Mesendoderm (in vitro differentiated cells): Measurements from ENCODE around the gene PRKN.
A peak's percentile ranks its signal among the peaks of the same experiment; 100 is the strongest.
"Not testable (repeated sequence)": the region's sequence is repeated elsewhere in the genome, so short reads cannot be mapped to it uniquely, and the experiment has no call there.

Experiments
- DNase-seq: peaks from one replicate; pipeline ENCODE4 v3.0.0; 2013
- H2AK5ac ChIP-seq: 2 replicates; pipeline ENCODE4 v1.6.1; 2013; ENCODE audit warnings: low read length, inconsistent platforms
- H2BK120ac ChIP-seq: 2 replicates; pipeline ENCODE4 v1.6.1; 2013; ENCODE audit warnings: low read depth, mild to moderate bottlenecking, low read length, moderate library complexity, mixed read lengths
- H2BK15ac ChIP-seq: replicated peaks from 2 replicates; pipeline ENCODE4 v1.6.1; 2013; ENCODE audit warnings: low read depth, mild to moderate bottlenecking, moderate library complexity
- H2BK5ac ChIP-seq: 2 replicates; pipeline ENCODE4 v1.6.1; 2013; ENCODE audit warnings: low read length, inconsistent platforms
- H3K18ac ChIP-seq: 2 replicates; pipeline ENCODE4 v1.6.1; 2013; ENCODE audit warnings: mild to moderate bottlenecking, low read length, mixed read lengths
- H3K23ac ChIP-seq: one replicate; pipeline ENCODE4 v1.6.1; 2013; ENCODE audit warnings: low read length
- H3K27ac ChIP-seq: 2 replicates; pipeline ENCODE4 v1.5.1; 2013; ENCODE audit warnings: low read depth, mild to moderate bottlenecking, inconsistent platforms, low read length, moderate library complexity
- H3K27me3 ChIP-seq: 2 replicates; pipeline ENCODE4 v1.6.1; 2013; ENCODE audit warnings: low read length, control low read depth, mild to moderate bottlenecking, inconsistent platforms; ENCODE audit not compliant: insufficient read depth, poor library complexity
- H3K36me3 ChIP-seq: 2 replicates; pipeline ENCODE4 v1.6.1; 2013; ENCODE audit warnings: low read length, inconsistent platforms; ENCODE audit not compliant: control insufficient read depth, insufficient read depth
- H3K4ac ChIP-seq: one replicate; pipeline ENCODE4 v1.6.1; 2013; ENCODE audit warnings: low read depth, mild to moderate bottlenecking, low read length, moderate library complexity
- H3K4me1 ChIP-seq: 2 replicates; pipeline ENCODE4 v1.6.1; 2013; ENCODE audit warnings: low read depth, low read length, inconsistent platforms; ENCODE audit not compliant: control insufficient read depth
- H3K4me2 ChIP-seq: 2 replicates; pipeline ENCODE4 v1.6.1; 2013; ENCODE audit warnings: low read length
- H3K4me3 ChIP-seq: 2 replicates; pipeline ENCODE4 v1.5.1; 2013; ENCODE audit warnings: mild to moderate bottlenecking, low read length
- H3K56ac ChIP-seq: one replicate; pipeline ENCODE4 v1.6.1; 2013; ENCODE audit warnings: low read length
- H3K79me1 ChIP-seq: 2 replicates; pipeline ENCODE4 v1.6.1; 2013; ENCODE audit warnings: low read length, inconsistent platforms
- H3K79me2 ChIP-seq: 2 replicates; pipeline ENCODE4 v1.6.1; 2013; ENCODE audit warnings: mild to moderate bottlenecking, low read length; ENCODE audit not compliant: control insufficient read depth, insufficient read depth
- H3K9ac ChIP-seq: 2 replicates; pipeline ENCODE4 v1.6.1; 2013; ENCODE audit warnings: low read length, inconsistent platforms
- H4K5ac ChIP-seq: one replicate; pipeline ENCODE4 v1.6.1; 2013; ENCODE audit warnings: low read length
- H4K8ac ChIP-seq: one replicate; pipeline ENCODE4 v1.6.1; 2013; ENCODE audit warnings: low read depth, mild to moderate bottlenecking, control low read depth, low read length, moderate library complexity
- WGBS: extraction: QIAGEN DNeasy Blood & Tissue Kit; methylation state at CpG from one replicate; pipeline ENCODE4 v1.1.7; 2013; ENCODE audit warnings: low lambda C conversion rate, missing lambda C conversion rate; ENCODE audit not compliant: insufficient coverage; ENCODE audit errors: extremely low coverage; 5-methylcytosine and 5-hydroxymethylcytosine counted together

Gene PRKN

GRCh38 chr6:161319231-161319630 lies 1408.3 kb downstream of the PRKN start:
- no peak overlapping the region for H3K23ac ChIP-seq
- no peaks in the 10 kb centered on the region for H3K79me2 ChIP-seq
- no peak overlapping the region for H3K4me2 ChIP-seq
- H2BK5ac ChIP-seq = no peak overlapping the region
- H3K4ac ChIP-seq = no peak overlapping the region
- H4K5ac ChIP-seq = no peak overlapping the region
- no peak overlapping the region for H3K56ac ChIP-seq
- H3K4me1 ChIP-seq = no peaks in the 10 kb centered on the region
- peak; percentile 19 for DNase-seq
- no peaks in the 10 kb centered on the region for H3K27me3 ChIP-seq
- WGBS = no CpG with 5 or more reads among the region's 2 CpGs
- H2AK5ac ChIP-seq = no peak overlapping the region
- no peak overlapping the region for H3K4me3 ChIP-seq
- no peak overlapping the region for H2BK120ac ChIP-seq
- no peaks in the 10 kb centered on the region for H3K36me3 ChIP-seq
- no peaks in the 10 kb centered on the region for H3K79me1 ChIP-seq
- no peak overlapping the region for H3K27ac ChIP-seq
- H3K18ac ChIP-seq = no peak overlapping the region
- no peak overlapping the region for H3K9ac ChIP-seq
- no peak overlapping the region for H4K8ac ChIP-seq
- no peak overlapping the region for H2BK15ac ChIP-seq

GRCh38 chr6:161318456-161318855 lies 1409.1 kb downstream of the PRKN start:
- Histone ChIP-seq H3K9ac (no peak overlapping the region), H4K5ac (no peak overlapping the region), H3K4me3 (no peak overlapping the region), H3K36me3 (no peaks in the 10 kb centered on the region), H3K27me3 (no peaks in the 10 kb centered on the region), H3K4ac (no peak overlapping the region), H3K23ac (no peak overlapping the region), H4K8ac (no peak overlapping the region), H2BK120ac (no peak overlapping the region), H3K4me1 (no peaks in the 10 kb centered on the region), H3K4me2 (no peak overlapping the region), H3K56ac (no peak overlapping the region), H2AK5ac (no peak overlapping the region), H3K27ac (no peak overlapping the region), H3K79me1 (no peaks in the 10 kb centered on the region), H3K79me2 (no peaks in the 10 kb centered on the region), H2BK5ac (no peak overlapping the region), H3K18ac (no peak overlapping the region), H2BK15ac (no peak overlapping the region)
- no CpG with 5 or more reads among the region's 6 CpGs for WGBS
- DNase-seq = no peak

- H2BK5ac ChIP-seq = no peak overlapping the region
- no peak overlapping the region for H3K4me2 ChIP-seq
- no peak overlapping the region for H2AK5ac ChIP-seq
- no peak overlapping the region for H3K23ac ChIP-seq
- H3K18ac ChIP-seq = no peak overlapping the region
- no peaks in the 10 kb centered on the region for H3K27me3 ChIP-seq
- H3K4me1 ChIP-seq = no peaks in the 10 kb centered on the region
- no peak overlapping the region for H3K56ac ChIP-seq
- H3K4ac ChIP-seq = no peak overlapping the region
- no peak overlapping the region for H2BK15ac ChIP-seq
- no peak overlapping the region for H4K5ac ChIP-seq
- no peaks in the 10 kb centered on the region for H3K36me3 ChIP-seq
- H4K8ac ChIP-seq = no peak overlapping the region
- no CpG with 5 or more reads among the region's 3 CpGs for WGBS
- no peak overlapping the region for H3K27ac ChIP-seq
- H2BK120ac ChIP-seq = no peak overlapping the region
- no peaks in the 10 kb centered on the region for H3K79me2 ChIP-seq
- no peak overlapping the region for H3K9ac ChIP-seq
- H3K79me1 ChIP-seq = no peaks in the 10 kb centered on the region
- H3K4me3 ChIP-seq = no peak overlapping the region
- no peak for DNase-seq
These were observed 1411.0 kb downstream of the PRKN start for GRCh38 chr6:161316531-161316930.

- WGBS = 100% methylated on average over 1 of the region's 15 CpGs
- H3K4me1 ChIP-seq = not testable (repeated sequence)
These were observed 1412.2 kb downstream of the PRKN start for GRCh38 chr6:161315246-161315917.

DNA sequence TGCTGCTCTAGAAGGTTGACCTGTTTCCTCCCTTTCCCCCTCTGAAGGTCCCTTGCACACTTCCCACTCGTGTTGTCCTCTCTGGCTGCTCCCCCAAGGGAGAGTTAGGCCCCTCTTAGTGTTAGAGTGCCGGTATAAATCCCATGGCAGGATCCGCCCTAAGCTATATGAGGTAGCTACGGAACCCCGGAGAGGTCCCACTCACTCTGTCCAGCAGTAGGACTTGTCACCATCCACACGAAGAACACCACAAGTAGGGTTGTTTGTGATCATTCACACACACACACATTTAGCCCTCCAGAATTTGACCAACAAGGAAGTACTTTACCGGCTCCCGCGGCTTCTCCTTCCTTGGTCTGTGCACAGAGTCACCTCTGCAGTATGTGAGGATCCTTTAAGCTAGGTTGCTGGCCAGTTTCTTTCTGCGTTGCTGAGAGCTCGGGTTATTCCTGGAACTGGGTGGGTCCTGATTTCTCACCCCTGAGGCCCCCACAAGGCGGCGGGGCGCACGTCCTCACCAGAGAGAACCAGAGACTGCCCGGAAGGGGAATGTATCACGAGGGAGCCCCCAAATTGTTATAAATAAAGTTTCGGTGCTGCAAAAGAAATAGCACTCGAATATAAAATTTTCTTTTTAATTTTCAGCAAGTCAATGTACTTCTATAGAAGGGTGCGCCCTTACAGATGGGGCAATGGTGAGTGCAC lies 1412.9 kb downstream of the PRKN start:
- H2BK15ac ChIP-seq, H3K18ac ChIP-seq, H3K4ac ChIP-seq, H2BK5ac ChIP-seq, H2BK120ac ChIP-seq, H3K9ac ChIP-seq, H4K5ac ChIP-seq, H3K27me3 ChIP-seq, DNase-seq, H3K79me2 ChIP-seq, H3K36me3 ChIP-seq, H3K79me1 ChIP-seq, H3K4me1 ChIP-seq, H4K8ac ChIP-seq, H2AK5ac ChIP-seq, H3K4me3 ChIP-seq, H3K4me2 ChIP-seq, H3K23ac ChIP-seq: not testable (repeated sequence)
- no CpG with 5 or more reads among the region's 20 CpGs for WGBS
- peak overlapping the region; percentile 80 for H3K27ac ChIP-seq
- H3K56ac ChIP-seq = peak overlapping the region; percentile 34

More at GRCh38 chr6:161315246-161315917, 1412.2 kb downstream of the PRKN start:
- not testable (repeated sequence) for H3K27ac ChIP-seq, H2AK5ac ChIP-seq, H3K56ac ChIP-seq, H3K23ac ChIP-seq, H3K4me3 ChIP-seq, H3K9ac ChIP-seq, H3K79me2 ChIP-seq, H3K27me3 ChIP-seq, H3K4me2 ChIP-seq, DNase-seq, H3K18ac ChIP-seq, H4K5ac ChIP-seq, H3K4ac ChIP-seq, H3K36me3 ChIP-seq, H4K8ac ChIP-seq, H3K79me1 ChIP-seq, H2BK15ac ChIP-seq, H2BK5ac ChIP-seq, H2BK120ac ChIP-seq
